PC-9 (cell line): ENCODE data around the gene IQSEC1.

Experiments used
- EZH2 ChIP-seq: fragments of 200-600 bp; sonication (generic); IDR thresholded peaks from 2 replicates; pipeline ENCODE4 v1.8.0; 2017; ENCODE audit warnings: antibody characterized with exemption, low read depth
- TF ChIP-seq, protein P1 (sequence below): fragments of 200-600 bp; sonication (generic); conservative IDR thresholded peaks from 2 replicates; pipeline ENCODE4 v1.6.1; 2017; ENCODE audit warnings: mixed run types, antibody characterized with exemption, mild to moderate bottlenecking, moderate library complexity

DNA sequence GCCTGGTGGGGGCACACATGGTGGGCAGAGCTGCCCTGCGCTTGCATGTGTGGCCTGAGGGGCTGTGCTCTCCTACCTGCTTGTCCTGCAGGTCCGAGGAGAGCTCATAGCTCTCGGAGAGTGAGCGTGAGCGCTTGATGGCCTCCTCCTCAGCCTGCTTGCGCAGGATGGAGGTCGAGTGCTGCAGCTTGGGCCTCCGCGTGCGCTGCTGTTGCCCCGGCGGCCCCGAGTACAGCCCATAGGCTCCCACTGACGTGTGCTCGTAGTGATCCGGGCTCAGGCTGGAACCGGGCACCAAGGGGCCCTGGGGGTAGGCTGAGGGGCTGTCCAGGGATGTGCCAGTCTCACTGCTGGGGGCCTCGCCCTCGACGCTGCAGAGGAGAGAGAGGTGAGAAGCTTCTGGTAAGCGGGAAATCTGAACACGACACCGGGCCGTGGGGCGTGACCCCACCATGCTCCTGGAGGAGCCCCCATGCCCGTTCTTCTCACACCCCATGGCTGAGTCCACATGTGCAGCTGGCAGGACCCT is 131.7 kb downstream of the IQSEC1 start:
- TF ChIP-seq, protein P1, sequence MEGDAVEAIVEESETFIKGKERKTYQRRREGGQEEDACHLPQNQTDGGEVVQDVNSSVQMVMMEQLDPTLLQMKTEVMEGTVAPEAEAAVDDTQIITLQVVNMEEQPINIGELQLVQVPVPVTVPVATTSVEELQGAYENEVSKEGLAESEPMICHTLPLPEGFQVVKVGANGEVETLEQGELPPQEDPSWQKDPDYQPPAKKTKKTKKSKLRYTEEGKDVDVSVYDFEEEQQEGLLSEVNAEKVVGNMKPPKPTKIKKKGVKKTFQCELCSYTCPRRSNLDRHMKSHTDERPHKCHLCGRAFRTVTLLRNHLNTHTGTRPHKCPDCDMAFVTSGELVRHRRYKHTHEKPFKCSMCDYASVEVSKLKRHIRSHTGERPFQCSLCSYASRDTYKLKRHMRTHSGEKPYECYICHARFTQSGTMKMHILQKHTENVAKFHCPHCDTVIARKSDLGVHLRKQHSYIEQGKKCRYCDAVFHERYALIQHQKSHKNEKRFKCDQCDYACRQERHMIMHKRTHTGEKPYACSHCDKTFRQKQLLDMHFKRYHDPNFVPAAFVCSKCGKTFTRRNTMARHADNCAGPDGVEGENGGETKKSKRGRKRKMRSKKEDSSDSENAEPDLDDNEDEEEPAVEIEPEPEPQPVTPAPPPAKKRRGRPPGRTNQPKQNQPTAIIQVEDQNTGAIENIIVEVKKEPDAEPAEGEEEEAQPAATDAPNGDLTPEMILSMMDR = no peak
- no peak for TF ChIP-seq EZH2
